ENCODE data around the gene ZNF205.
A peak's percentile ranks its signal among the peaks of the same experiment; 100 is the strongest.

- TF ChIP-seq CTCF (IDR thresholded peaks at IDR 0.05 in 2 of 3, conservative IDR thresholded peaks at IDR 0.05 in 1 of 3; ENCODE audit: borderline replicate concordance in 1 of 3, insufficient read depth in 1 of 3, low read depth in 2 of 3, low read length in 2 of 3) (no peak), SRF (IDR thresholded peaks at IDR 0.05; ENCODE audit: low read depth) (no peak), MAX (IDR thresholded peaks at IDR 0.05) (no peak), ZNF274 (IDR thresholded peaks at IDR 0.05; ENCODE audit: low read depth, low read length) (no peak), RAD21 (IDR thresholded peaks at IDR 0.05; ENCODE audit: low read depth) (no peak), REST (IDR thresholded peaks at IDR 0.05; ENCODE audit: low read depth) (no peak), EZH2phosphoT487 (IDR thresholded peaks at IDR 0.05; ENCODE audit: borderline replicate concordance) (no peak), SIN3A (IDR thresholded peaks at IDR 0.05; ENCODE audit: low read depth) (no peak), FOSL1 (IDR thresholded peaks at IDR 0.05; ENCODE audit: low read depth) (no peak), POLR2A (IDR thresholded peaks at IDR 0.05; ENCODE audit: borderline replicate concordance, extremely low read depth, insufficient read depth, insufficient read length) (no peak), POLR2AphosphoS5 (IDR thresholded peaks at IDR 0.05; ENCODE audit: low read depth, low read length) (no peak), CEBPB (IDR thresholded peaks at IDR 0.05; ENCODE audit: low read depth) (no peak), YY1 (IDR thresholded peaks at IDR 0.05; ENCODE audit: extremely low read depth, insufficient replicate concordance, low read depth, low read length) (peak; percentile 80)
These were observed 45.0 kb downstream of the ZNF205 start for GRCh38 chr16:3157229-3158025.
